Activated naive CD4-positive, alpha-beta T cell treated with anti-CD3 and anti-CD28 coated beads, Interleukin-2, amount 50 U/mL, for 72 hours (primary cell): ENCODE data around the gene CDH13. TPM values are rescaled to one million over a fixed set of nuclear protein-coding genes. Genes with fewer than 3 reads are reported as not detected.

Experiments
- ATAC-seq, 2 donors: fragments of 150-1000 bp; cut with Tn5 transposase; 2 replicates each; pipeline ENCODE4 v1.10.0; 2021; ENCODE audit warnings: mild to moderate bottlenecking in 2 of 2, moderate library complexity in 2 of 2
- DNase-seq, 2 donors: peaks; one replicate each; pipeline ENCODE4 v3.0.0; 2021 to 2022; ENCODE audit warnings: low spot score in 2 of 2
- H3K27ac Mint-ChIP-seq, 2 donors: one replicate each; pipeline ENCODE4 v1.8.0; 2022; ENCODE audit warnings: mild to moderate bottlenecking in 2 of 2, mixed read lengths in 2 of 2
- H3K36me3 Mint-ChIP-seq, 2 donors: one replicate each; pipeline ENCODE4 v1.8.0; 2022; ENCODE audit warnings: mixed read lengths in 2 of 2
- H3K9me3 Mint-ChIP-seq, 2 donors: one replicate each; pipeline ENCODE4 v1.8.0; 2022; ENCODE audit warnings: mixed read lengths in 2 of 2
- total RNA-seq, 2 donors: library from RNA; stranded (reverse); gene quantifications; one replicate each; pipeline ENCODE4 v1.2.3, GENCODE V29; 2022

The CDH13 gene
- total RNA-seq, 2 donors from 2014 or later: not detected

DNA sequence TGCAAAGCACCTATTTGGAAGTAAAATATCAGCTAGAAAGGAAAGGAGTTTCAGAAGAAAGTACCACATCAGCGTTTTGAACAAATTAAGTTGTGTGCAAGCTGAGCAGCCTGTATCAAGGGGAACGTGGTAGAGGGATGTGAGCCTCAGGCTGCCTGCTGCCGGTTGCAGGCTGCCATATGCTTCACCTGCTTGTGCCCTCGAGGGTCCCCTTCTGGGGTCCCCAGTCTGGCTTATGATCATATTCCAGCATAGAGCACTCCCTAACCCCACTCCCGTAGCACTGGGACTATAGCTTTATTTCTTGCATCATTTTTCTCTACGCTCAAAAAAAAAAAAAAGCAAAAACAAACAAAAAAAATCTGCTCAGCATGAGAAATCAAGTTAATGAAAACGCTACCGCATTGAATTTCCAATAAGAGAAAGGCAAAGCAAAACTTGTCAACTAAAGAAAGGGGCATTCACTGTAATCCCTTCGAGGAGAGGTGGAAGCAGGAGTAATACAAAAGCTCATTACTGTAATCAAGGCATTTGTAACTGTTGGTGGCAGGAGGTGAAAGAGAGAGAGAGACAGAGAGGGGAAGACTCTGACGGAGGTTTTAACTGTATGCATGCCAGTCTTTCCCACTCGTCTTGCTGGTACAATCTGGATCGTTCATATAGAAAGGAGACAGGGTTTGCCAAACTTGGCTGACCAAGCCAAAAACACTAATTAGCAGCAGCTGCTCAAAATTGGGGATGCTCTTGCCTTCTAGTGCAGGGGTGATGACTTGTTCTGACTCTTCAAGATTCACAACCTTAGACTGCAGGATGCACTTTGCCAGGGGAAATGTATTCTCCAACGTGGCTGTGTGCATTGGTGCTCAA, 922.8 kb downstream of the CDH13 start:
- DNase-seq (no peak), ATAC-seq (no peak)
- Mint-ChIP-seq H3K9me3 (peaks cover 11 to 17% of the 10 kb centered on the region in 2 donors), H3K36me3 (no peaks in the 10 kb centered on the region), H3K27ac (no peak overlapping the region)

DNA sequence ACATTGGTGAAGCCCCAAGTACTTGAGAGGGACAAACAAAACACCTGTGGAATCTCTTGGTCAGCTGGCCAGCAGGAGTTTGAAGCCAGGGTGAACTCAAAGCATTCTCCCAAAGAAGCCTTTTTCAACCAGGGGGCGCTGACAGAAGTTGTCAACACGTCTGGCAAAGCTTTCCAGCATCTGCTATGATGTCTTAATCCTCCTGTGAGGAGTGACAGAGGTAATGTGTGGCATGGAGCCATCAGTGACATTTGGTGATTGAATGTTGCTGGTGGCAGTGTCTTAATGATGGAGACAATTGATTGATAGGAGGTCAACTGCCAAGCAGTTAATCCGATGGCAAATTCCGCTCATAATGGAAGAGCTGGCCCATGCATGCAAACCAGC, 923.4 kb downstream of the CDH13 start:
- H3K27ac Mint-ChIP-seq: no peak overlapping the region
- no peaks in the 10 kb centered on the region for H3K36me3 Mint-ChIP-seq
- H3K9me3 Mint-ChIP-seq: peaks cover 11 to 17% of the 10 kb centered on the region in 2 donors
- DNase-seq (no peak), ATAC-seq (no peak)

DNA sequence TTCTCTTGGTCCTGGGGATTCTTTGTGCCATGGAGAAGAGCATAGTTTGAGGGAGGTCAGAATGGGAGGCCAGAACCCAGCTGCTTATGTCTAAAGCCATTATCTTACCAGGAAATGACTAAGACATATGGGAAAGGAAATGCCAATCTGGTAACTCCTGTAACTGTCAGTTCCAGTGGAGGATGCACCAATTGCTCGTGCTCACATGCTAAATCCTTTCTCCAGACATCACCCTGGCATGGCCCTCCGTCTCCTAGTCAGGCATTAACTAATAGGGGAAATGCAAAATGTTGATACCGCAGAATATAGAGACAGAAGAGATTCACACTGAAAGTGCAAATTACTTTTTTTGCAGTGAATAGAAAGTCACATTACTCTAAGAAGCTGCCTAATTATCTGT, 925.5 kb downstream of the CDH13 start:
- H3K36me3 Mint-ChIP-seq: no peaks in the 10 kb centered on the region
- DNase-seq (no peak), ATAC-seq (no peak)
- H3K27ac Mint-ChIP-seq: no peak overlapping the region
- peaks cover 11 to 12% of the 10 kb centered on the region in 2 donors for H3K9me3 Mint-ChIP-seq

DNA sequence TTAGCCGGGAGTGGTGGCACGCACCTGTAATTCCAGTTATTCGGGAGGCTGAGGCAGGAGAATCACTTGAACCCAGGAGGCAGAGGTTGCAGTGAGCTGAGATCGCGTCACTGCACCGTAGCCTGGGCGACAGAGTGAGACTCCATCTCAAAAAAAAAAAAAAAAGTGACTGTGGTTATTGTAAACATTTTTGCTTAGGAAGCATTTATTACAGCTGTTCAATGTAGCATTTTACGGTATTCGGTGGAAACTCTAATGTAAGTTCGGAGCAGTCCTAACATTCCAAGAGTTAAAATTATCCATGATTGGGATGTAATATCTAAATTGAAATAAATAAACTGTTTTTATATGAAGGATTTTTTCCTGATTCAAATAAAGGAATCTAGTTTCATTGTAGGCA, 926.2 kb downstream of the CDH13 start:
- Mint-ChIP-seq H3K36me3 (no peaks in the 10 kb centered on the region), H3K9me3 (peaks cover 6 to 7% of the 10 kb centered on the region in 2 donors), H3K27ac (no peak overlapping the region)
- ATAC-seq (no peak), DNase-seq (no peak)

DNA sequence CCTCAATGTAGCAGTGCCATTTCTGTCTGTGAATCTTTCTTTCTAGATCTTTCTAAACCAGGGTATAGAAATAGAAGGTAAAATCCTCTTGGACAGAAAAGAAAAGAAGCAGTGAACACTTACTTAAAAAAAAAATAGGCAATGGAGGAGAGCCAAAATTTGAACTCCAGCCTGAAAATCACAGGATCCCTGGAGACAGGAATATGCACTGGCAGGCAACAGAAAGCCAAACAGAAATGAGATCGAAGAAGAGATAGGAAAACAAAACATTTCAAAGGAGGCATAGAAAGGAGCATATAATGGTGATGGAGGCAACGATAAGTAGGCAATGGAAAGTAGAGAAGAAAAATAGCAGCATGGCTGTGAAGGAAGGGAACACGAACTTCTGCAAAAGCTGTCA, 927.3 kb downstream of the CDH13 start:
- DNase-seq (no peak), ATAC-seq (no peak)

DNA sequence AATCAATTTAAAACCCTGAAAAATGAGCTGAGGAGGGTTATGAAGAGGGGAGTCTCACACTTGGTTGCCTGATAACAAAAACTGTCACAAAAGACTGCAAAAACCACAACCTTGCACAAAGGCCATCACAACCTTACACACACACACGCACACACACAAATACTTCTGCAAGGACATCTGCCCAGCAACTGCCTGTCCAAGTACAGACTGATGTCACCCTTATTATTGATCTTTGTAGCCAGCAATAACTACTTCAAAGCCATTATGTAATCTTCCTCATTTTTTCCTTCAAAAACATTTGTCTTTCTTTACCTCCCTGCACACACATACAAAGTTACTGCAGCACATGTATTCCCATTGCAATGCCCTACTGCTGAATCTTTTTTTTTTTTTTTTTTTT, 927.8 kb downstream of the CDH13 start:
- Mint-ChIP-seq H3K36me3 (peaks cover 0 to 9% of the 10 kb centered on the region in 2 donors), H3K9me3 (peaks cover 9 to 10% of the 10 kb centered on the region in 2 donors), H3K27ac (no peak overlapping the region)
- DNase-seq (no peak), ATAC-seq (no peak)

More for the DNA sequence above, 927.3 kb downstream of the CDH13 start:
- peaks cover 0 to 6% of the 10 kb centered on the region in 2 donors for H3K36me3 Mint-ChIP-seq
- peaks cover 6 to 9% of the 10 kb centered on the region in 2 donors for H3K9me3 Mint-ChIP-seq
- no peak overlapping the region for H3K27ac Mint-ChIP-seq

DNA sequence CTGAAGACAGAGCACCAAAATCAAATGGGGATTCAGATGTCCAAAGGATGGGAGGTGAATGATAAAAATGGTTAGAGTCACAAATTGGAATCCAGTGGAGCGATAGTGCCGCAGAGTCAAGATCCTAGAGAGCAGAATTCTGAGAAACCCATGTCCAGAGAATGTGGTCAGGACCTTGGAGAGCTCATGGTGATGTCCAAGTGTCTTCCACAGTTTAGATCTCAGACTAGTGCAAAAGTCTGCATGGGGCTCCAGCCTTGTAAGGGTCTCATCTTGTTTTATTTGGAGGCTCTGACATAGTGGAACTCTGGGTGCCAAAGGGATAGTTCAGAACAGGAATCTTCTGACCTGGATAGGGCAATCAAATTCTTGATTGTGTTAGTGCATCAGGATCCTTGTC, 935.1 kb downstream of the CDH13 start:
- ATAC-seq (no peak), DNase-seq (no peak)
- peaks cover 4 to 7% of the 10 kb centered on the region in 2 donors for H3K9me3 Mint-ChIP-seq
- H3K36me3 Mint-ChIP-seq: peaks cover 0 to 9% of the 10 kb centered on the region in 2 donors
- no peak overlapping the region for H3K27ac Mint-ChIP-seq

DNA sequence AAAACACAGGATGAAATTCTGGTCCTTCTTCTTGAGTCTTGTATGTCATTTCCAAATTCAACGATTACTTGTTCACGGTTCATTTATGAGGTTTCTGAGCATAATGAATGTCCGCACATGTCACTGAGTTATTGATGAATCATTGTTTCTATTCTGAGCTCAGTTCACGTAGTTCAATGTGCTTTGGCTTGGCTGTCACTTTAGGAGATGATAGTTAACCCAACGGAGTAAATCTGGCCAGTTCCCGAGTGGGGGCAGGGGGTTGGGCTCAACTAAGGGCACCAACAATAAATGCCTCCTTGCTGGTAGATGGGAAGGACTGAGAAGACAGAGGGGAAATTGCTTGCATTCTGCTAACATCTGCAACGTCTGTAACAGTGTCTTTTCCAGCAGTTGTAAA, 941.6 kb downstream of the CDH13 start:
- Mint-ChIP-seq H3K27ac (no peak overlapping the region), H3K36me3 (no peaks in the 10 kb centered on the region), H3K9me3 (no peaks in the 10 kb centered on the region)
- DNase-seq: no peak
- ATAC-seq: no peak

DNA sequence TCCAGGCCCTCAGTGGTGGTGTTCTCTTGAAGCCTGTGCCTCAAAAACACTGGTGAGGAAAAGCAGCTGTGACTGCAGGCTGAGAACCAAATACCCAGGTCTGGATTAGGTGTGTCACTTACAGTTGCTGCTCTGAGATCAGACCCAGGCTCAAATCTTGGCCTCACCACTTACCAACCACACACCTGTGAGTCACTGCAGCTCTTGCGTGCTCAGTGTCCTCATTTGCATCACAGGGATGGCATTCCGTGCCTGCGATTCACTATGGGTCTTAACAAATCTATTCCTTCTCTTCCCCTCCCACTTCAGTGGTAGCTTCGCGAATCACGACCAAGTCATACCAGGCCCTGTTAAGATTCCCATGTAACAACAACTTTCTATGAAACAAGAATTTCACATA, 947.6 kb downstream of the CDH13 start:
- ATAC-seq (no peak), DNase-seq (no peak)
- no peaks in the 10 kb centered on the region for H3K36me3 Mint-ChIP-seq
- peaks cover 11 to 12% of the 10 kb centered on the region in 2 donors for H3K9me3 Mint-ChIP-seq
- no peak overlapping the region for H3K27ac Mint-ChIP-seq

DNA sequence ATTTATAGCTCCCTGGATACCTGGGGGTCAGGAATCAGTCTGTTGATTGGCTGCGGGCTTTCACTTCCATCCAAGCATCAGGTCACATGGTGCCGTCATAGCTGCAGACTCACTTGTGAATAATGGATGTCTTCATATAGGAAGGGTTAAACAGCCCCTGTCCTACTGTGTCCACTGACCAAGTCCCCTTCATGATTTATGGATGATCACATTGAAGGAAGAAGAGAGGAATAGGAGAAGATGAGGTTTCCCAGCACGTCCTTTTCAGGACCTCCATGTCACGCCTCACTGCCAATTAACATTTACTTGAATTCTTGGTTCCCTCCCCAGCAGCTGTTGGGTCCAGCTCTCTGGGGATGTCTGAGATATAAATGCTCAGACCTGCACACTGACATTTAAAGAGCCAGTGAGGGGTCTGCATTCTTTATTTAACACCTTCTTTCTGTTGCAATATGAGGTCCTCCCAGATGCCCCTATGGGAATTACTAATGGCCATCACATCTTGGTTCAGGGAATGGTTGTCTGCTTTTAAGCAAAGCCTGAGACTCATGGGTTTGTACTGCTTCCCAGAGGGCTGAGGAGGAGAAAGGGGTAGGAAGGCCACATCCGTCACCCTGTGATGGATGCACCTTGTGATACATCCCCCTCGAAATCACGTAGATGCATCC, 950.4 kb downstream of the CDH13 start:
- no peak overlapping the region for H3K27ac Mint-ChIP-seq
- no peaks in the 10 kb centered on the region for H3K36me3 Mint-ChIP-seq
- ATAC-seq (no peak), DNase-seq (no peak)
- H3K9me3 Mint-ChIP-seq: peaks cover 11 to 12% of the 10 kb centered on the region in 2 donors

DNA sequence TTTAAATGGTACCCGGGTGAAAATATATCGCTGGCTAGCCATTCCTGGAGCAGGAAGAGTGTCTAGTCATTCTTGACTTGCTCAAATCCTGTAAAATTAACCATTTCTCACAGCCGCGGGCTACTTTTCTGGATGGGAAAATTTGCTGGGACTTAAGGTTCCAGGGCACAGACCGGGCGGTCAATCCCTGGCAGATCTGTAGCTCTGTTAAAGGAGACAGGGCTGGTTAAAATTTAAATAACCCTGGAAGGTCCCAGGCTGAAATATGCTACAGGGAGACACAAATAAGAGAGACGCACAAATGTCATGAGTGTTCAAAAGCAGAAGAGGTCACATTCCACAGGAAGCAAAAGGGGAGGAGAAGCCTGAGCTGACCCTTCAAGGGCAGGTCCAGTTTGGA, 951.4 kb downstream of the CDH13 start:
- H3K9me3 Mint-ChIP-seq: peaks cover 11 to 12% of the 10 kb centered on the region in 2 donors
- no peak overlapping the region for H3K27ac Mint-ChIP-seq
- DNase-seq (no peak), ATAC-seq (no peak)
- H3K36me3 Mint-ChIP-seq: no peaks in the 10 kb centered on the region

DNA sequence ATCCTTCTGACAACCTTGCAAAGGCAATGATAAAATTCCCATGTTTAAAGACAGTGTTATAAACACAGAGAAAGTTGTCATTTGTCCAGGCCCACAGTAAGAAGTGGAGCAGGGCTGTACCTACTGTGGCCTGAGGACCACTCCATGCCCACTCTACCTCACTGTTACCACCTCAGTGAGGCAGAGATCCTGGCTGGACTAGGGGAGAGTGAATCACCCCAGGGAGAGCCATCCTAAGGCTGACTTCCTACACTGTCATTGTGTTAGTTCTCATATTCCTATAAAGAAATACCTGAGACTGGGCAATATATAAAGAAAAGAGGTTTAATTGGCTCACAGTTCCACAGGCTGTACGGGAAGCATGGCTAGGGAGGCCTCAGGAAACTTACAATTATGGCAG, 952.3 kb downstream of the CDH13 start:
- ATAC-seq: no peak

DNA sequence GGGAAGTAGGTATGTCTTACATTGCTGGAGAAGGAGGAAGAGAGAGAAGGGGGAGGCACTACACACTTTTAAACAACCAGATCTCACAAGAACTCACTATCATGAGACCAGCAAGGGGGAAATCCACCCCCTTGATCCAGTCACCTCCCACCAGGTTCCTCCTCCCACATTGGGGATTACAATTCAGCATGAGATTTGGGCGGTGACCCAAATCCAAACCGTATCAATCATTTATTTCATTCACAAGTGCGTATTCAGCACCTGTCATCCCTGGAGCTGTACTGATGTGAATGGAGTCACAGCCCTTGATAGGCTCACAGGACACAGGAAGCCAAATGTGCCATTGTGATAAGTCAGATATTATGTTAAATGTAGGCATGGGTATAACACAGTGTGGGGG, 952.7 kb downstream of the CDH13 start:
- H3K9me3 Mint-ChIP-seq: peaks cover 11% of the 10 kb centered on the region in 2 donors
- H3K27ac Mint-ChIP-seq: no peak overlapping the region
- DNase-seq: no peak
- no peak for ATAC-seq
- no peaks in the 10 kb centered on the region for H3K36me3 Mint-ChIP-seq

More for the DNA sequence above, 952.3 kb downstream of the CDH13 start:
- no peaks in the 10 kb centered on the region for H3K36me3 Mint-ChIP-seq
- H3K27ac Mint-ChIP-seq: no peak overlapping the region
- H3K9me3 Mint-ChIP-seq: peaks cover 11 to 12% of the 10 kb centered on the region in 2 donors
- no peak for DNase-seq

DNA sequence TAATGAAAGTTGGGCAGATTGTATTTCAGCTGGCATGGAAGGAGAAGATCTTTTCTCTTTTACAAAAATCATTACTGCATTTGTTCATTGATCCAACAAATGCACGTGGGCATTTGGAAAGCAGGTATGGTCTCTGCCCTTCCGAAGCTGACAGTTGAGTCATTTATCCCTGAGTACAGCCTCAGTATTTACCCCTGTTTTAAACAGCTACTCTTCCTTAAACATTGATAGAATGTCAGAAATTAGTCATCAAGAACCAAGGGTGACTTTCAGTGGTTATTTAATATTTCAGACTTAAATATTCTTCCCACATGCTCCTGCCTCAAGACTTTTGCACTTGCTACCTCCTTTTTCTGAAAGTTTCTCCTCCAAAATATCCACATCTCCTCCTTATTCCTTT, 954.3 kb downstream of the CDH13 start:
- ATAC-seq: no peak
- peaks cover 5 to 6% of the 10 kb centered on the region in 2 donors for H3K9me3 Mint-ChIP-seq
- no peak overlapping the region for H3K27ac Mint-ChIP-seq
- no peak for DNase-seq
- no peaks in the 10 kb centered on the region for H3K36me3 Mint-ChIP-seq

DNA sequence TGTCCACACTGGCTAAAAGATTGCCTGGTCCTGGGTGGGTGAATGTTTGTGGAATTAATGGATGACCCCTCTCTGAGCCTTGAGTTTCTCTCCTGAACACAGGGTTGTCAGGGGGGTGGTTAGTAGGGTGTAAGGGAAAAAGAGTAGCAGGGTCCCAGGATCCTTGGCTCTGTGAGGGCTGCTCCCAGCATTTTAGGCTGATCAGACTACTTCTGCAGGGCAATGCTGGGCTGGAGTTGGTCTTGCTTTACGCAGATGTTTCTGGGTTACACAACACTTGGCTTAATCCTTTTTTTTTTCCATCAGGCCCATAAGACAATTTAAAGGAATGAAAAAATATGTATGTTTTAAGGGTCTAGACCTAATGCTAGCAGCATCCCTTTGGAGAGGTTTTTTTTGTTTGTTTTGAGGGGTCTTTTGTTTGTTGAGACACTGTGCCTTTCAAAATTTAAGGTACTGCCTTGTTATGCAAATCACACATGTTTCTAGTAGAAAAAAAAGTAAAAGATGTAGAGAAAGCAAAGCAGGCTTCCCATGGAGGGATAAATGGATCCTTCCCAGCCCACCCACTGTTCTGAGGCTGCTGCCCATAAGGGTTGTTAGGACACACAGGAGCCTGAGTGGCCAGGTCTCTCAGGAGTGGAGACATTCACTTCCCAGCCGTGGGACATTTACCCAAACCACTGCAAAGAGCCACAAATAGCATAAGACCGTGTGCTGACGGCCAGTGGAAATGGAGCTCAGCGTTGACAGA, 955.4 kb downstream of the CDH13 start:
- DNase-seq: no peak
- no peak overlapping the region for H3K27ac Mint-ChIP-seq
- H3K36me3 Mint-ChIP-seq: no peaks in the 10 kb centered on the region
- ATAC-seq: no peak
- no peaks in the 10 kb centered on the region for H3K9me3 Mint-ChIP-seq

DNA sequence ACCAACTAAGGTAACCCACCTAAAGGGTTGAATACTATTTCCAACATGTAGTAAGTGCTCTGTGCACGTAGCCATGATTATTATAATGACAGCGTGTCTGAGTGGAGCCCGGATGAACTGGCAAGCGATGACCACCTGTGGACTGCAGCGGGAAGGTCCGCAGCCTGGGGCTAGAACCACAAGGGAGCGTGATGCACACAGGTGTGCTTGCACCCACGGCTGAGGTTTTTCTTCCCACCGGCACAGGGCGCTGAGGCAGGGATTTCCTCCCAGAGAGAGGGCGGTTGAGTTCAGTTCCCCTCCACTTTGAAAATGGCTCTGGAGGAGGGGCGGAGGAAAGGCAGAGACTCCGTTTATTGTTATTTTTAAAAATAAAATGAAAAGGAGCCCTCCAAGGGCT, 959.3 kb downstream of the CDH13 start:
- H3K36me3 Mint-ChIP-seq: no peaks in the 10 kb centered on the region
- H3K27ac Mint-ChIP-seq: no peak overlapping the region
- no peak for ATAC-seq
- H3K9me3 Mint-ChIP-seq: no peaks in the 10 kb centered on the region
- DNase-seq: no peak
